Measurements from ENCODE around the gene GNA14.
"Not testable (repeated sequence)": the region's sequence is repeated elsewhere in the genome, so short reads cannot be mapped to it uniquely, and the experiment has no call there.

DNA sequence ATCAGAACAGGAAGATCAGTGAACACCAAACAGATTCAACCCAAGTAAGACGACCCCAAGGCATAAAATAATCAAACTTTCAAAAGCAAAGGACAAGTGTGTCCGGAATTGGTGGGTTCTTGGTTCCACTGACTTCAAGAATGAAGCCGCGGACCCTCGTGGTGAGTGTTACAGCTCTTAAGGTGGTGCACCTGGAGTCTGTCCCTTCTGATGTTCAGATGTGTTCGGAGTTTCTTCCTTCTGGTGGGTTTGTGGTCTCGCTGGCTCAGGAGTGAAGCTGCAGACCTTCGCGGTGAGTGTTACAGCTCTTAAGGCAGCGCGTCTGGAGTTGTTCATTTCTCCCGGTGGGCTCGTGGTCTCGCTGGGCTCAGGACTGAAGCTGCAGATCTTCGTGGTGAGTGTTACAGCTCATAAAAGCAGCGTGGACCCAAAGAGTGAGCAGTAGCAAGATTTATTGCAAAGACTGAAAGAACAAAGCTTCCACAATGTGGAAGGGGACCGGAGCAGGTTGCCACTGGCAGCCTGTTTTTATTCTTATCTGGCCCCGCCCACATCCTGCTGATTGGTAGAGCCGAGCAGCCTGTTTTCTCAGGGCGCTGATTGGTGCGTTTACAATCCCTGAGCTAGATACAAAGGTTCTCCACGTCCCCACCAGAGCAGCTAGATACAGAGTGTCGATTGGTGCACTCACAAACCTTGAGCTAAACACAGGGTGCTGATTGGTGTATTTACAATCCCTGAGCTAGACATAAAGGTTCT, 158.5 kb downstream of the GNA14 start:
- TF ChIP-seq, protein P1, sequence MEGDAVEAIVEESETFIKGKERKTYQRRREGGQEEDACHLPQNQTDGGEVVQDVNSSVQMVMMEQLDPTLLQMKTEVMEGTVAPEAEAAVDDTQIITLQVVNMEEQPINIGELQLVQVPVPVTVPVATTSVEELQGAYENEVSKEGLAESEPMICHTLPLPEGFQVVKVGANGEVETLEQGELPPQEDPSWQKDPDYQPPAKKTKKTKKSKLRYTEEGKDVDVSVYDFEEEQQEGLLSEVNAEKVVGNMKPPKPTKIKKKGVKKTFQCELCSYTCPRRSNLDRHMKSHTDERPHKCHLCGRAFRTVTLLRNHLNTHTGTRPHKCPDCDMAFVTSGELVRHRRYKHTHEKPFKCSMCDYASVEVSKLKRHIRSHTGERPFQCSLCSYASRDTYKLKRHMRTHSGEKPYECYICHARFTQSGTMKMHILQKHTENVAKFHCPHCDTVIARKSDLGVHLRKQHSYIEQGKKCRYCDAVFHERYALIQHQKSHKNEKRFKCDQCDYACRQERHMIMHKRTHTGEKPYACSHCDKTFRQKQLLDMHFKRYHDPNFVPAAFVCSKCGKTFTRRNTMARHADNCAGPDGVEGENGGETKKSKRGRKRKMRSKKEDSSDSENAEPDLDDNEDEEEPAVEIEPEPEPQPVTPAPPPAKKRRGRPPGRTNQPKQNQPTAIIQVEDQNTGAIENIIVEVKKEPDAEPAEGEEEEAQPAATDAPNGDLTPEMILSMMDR (conservative IDR thresholded peaks at IDR 0.05; ENCODE audit: low read length) = not testable (repeated sequence)
- not testable (repeated sequence) for TF ChIP-seq EZH2phosphoT487 (IDR thresholded peaks at IDR 0.05; ENCODE audit: borderline replicate concordance, low read depth, low read length)

Data from OCI-LY7 (cell line).